Hepatocyte (in vitro differentiated cells): Measurements from ENCODE around the gene NAV2.

Source experiments
- CTCF ChIP-seq: fragments of 200-600 bp; sonication (generic); IDR thresholded peaks from 2 replicates; pipeline ENCODE4 v1.5.1; 2016; ENCODE audit warnings: antibody characterized with exemption, mild to moderate bottlenecking; ENCODE audit not compliant: poor library complexity
- EZH2 ChIP-seq: fragments of 200-600 bp; sonication (generic); IDR thresholded peaks from 2 replicates; pipeline ENCODE4 v1.6.1; 2016; ENCODE audit warnings: antibody characterized with exemption, mild to moderate bottlenecking, borderline replicate concordance
- EZH2phosphoT487 ChIP-seq: fragments of 200-600 bp; sonication (generic); IDR thresholded peaks from one replicate; pipeline ENCODE4 v1.6.1; 2018; ENCODE audit warnings: antibody characterized with exemption, mild to moderate bottlenecking, low read depth, moderate library complexity; ENCODE audit not compliant: unreplicated experiment, severe bottlenecking

GRCh38 chr11:19814421-19814820 lies 101.8 kb downstream of the NAV2 start:
- TF ChIP-seq CTCF (no peak), EZH2 (no peak), EZH2phosphoT487 (no peak)
